Right lobe of liver (tissue), 4 donors: ENCODE measurements around the gene DDX41.

ENCODE experiments used
- POLR2A ChIP-seq: fragments of 450-650 bp; IDR thresholded peaks from one replicate; pipeline ENCODE4 v1.6.1; 2017; ENCODE audit warnings: antibody characterized with exemption, mild to moderate bottlenecking
- TF ChIP-seq, protein P1 (sequence below), 4 donors: fragments of 200-600 bp in 3 of 4; fragments of 450-650 bp in 1 of 4; IDR thresholded peaks; one replicate each; pipeline versions ENCODE4 v1.5.1 to v1.8.0; 2016 to 2022; ENCODE audit warnings: antibody characterized with exemption in 4 of 4, mild to moderate bottlenecking in 2 of 4
- donor health status: DM: no; HTN: no; CAD: no.
- donor health status: DM: no; HTN: no; CAD: no.
- donor health status: DM: no; HTN: yes; CAD: no.

DNA sequence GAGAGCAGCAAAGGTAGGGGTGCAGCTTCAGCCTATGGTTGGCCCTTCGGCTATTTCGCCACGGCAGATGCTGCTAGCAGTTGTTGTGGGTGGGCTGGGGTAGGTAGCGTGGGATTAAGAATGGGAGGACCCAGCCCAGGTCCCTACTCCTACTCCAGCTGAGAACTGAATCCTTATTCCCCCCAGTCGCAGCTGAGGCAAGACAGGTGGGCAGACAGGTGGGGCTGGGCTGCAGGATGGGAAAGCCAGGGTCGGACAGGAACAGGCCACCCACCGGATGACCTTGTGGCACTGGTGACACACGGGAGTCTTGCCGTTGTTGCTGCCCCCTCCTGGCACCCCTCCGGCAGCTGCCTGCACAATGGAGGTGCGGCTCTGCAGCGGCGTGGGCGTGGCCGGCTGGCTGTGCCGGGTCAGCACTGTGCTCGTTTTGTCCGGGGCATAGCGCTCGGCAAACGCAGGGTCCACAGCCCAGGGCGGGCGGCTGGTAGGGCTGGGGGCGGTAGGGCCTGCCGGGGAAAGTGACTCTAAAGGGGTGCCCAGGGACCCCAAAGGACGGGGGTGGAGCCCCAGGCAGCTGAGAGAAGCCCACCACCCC, 27.5 kb downstream of the DDX41 start:
- TF ChIP-seq, protein P1, sequence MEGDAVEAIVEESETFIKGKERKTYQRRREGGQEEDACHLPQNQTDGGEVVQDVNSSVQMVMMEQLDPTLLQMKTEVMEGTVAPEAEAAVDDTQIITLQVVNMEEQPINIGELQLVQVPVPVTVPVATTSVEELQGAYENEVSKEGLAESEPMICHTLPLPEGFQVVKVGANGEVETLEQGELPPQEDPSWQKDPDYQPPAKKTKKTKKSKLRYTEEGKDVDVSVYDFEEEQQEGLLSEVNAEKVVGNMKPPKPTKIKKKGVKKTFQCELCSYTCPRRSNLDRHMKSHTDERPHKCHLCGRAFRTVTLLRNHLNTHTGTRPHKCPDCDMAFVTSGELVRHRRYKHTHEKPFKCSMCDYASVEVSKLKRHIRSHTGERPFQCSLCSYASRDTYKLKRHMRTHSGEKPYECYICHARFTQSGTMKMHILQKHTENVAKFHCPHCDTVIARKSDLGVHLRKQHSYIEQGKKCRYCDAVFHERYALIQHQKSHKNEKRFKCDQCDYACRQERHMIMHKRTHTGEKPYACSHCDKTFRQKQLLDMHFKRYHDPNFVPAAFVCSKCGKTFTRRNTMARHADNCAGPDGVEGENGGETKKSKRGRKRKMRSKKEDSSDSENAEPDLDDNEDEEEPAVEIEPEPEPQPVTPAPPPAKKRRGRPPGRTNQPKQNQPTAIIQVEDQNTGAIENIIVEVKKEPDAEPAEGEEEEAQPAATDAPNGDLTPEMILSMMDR (IDR thresholded peaks at IDR 0.05) = no peak
- TF ChIP-seq POLR2A = no peak
